Astrocyte of the hippocampus (primary cell): ENCODE data around the gene SETD5.

ENCODE experiments used
- DNase-seq: peaks from one replicate; pipeline ENCODE4 v3.0.0; 2011; ENCODE audit warnings: low read depth, low spot score

Gene SETD5

DNA sequence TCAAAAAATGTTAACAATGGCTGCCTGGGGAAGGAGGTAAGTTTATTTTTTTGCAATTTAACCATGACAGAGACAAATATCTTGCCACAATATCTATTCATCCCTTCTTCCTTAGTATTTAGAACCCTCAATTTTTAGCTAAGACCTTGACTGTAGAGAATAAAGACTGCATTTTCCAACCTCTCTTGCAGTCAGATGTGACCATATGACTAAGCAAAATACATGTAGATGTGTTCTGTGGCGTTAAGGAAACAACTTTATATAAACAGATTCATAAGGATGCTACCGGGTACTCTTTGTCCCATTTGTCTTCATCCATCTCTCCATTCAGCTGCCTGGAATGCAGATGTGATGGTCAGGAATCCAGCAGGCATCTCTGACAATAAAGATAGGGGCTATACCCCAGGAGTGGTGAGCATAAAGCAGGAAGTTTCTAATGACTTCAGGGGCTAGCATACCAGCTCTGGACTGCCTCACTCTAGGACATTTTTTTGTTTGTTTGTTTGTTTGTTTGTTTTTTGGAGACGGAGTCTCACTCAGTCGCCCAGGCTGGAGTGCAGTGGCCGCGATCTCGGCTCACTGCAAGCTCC lies 115.1 kb downstream of the SETD5 start:
- DNase-seq, result no peak

DNA sequence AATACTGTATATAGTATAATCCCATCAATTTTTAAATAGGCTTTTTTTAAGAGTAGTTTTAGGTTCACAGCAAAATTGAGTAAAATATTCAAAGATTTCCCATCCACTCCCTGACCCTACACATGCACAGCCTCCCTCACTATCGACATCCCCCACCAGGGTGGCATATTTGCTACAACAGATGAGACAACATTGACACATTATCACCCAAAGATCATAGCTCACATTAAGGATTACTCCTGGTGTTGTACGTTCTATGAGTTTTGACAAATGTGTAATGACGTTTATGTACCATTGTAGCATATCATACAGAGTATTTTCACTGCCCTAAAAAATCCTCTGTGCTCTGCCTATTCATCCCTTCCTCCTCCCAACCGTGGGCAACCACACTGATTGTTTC lies 116.9 kb downstream of the SETD5 start:
- DNase-seq, result no peak

DNA sequence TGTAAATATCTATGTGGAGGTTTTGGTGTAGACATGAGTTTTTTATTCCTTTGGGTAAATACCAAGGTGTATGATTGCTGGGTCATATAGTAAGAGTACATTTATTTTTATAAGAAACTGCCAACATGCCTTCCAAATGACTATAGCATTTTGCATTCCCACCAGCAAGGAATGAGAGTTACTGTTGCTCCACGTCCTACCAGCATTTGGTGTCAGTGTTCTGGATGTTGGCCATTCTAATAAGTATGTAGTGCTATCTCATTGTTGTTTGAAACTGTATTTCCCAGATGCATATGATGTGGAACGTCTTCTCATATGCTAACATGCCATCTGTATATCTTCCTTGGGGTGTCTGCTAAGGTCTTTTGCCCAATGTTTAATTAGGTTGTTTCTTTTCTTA lies 117.5 kb downstream of the SETD5 start:
- DNase-seq, result no peak

DNA sequence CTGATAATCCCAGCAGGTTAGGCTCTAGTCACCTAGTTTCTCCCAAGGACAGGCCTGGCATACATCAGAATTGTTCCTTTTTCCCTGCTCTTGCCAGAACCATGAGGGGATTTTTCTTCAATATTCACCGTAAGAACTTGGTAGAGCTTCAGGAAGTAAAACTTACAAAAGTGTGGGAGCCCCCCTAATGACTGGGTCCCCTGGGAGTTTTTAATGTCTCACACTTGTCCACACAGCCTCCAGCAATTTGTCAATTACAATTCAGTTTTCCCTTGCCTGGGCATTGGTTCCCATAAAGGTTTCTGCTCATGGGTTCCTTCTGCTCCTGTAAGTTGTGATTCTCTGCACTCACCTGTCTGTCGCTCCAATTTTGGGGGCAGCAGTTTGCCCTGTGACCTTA lies 127.7 kb downstream of the SETD5 start:
- DNase-seq, result no peak
